Chondrocyte (in vitro differentiated cells): ENCODE results near the gene POLN. TPM values are rescaled to one million over a fixed set of nuclear protein-coding genes. Genes with fewer than 3 reads are reported as not detected.

Experiments
- DNase-seq: peaks from one replicate; pipeline ENCODE4 v3.0.0; 2021; ENCODE audit warnings: mixed read lengths, low spot score
- H3K27ac Mint-ChIP-seq: one replicate; pipeline ENCODE4 v1.8.0; 2021; ENCODE audit warnings: mild to moderate bottlenecking, moderate library complexity, mixed read lengths; ENCODE audit not compliant: unreplicated experiment
- H3K27me3 Mint-ChIP-seq: 2 replicates; pipeline ENCODE4 v1.8.0; 2021; ENCODE audit warnings: low read depth, mixed read lengths
- H3K36me3 Mint-ChIP-seq: 2 replicates; pipeline ENCODE4 v1.8.0; 2021; ENCODE audit warnings: low read depth, mixed read lengths
- H3K4me1 Mint-ChIP-seq: 2 replicates; pipeline ENCODE4 v1.8.0; 2021; ENCODE audit warnings: low read depth, mild to moderate bottlenecking, mixed read lengths
- H3K4me3 Mint-ChIP-seq: one replicate; pipeline ENCODE4 v1.8.0; 2021; ENCODE audit warnings: mild to moderate bottlenecking, moderate library complexity, mixed read lengths; ENCODE audit not compliant: unreplicated experiment
- H3K9me3 Mint-ChIP-seq: 2 replicates; pipeline ENCODE4 v1.8.0; 2021; ENCODE audit warnings: low read depth, mixed read lengths
- CTCF ChIP-seq: fragments of 200-600 bp; sonication (generic); IDR thresholded peaks from 2 replicates; pipeline ENCODE4 v1.5.0; 2021; ENCODE audit warnings: antibody characterized with exemption, mild to moderate bottlenecking, moderate library complexity
- total RNA-seq: library from RNA; stranded (reverse); gene quantifications from 3 replicates; pipeline ENCODE4 v1.2.1, GENCODE V29; 2021

POLN gene
- total RNA-seq, 1 donor from 2014 or later: 5.5 TPM

GRCh38 chr4:2268357-2269205 is 26.7 kb upstream of the POLN start:
- Mint-ChIP-seq H3K27ac (no peak overlapping the region), H3K4me1 (peaks cover 3% of the 10 kb centered on the region), H3K4me3 (no peak overlapping the region), H3K36me3 (no peaks in the 10 kb centered on the region), H3K9me3 (no peaks in the 10 kb centered on the region), H3K27me3 (peaks cover 3% of the 10 kb centered on the region)
- no peak for DNase-seq
- TF ChIP-seq CTCF: no peak

GRCh38 chr4:2267841-2268240 is 25.9 kb upstream of the POLN start:
- Mint-ChIP-seq H3K4me3 (no peak overlapping the region), H3K4me1 (peaks cover 3% of the 10 kb centered on the region)
- TF ChIP-seq CTCF: no peak

GRCh38 chr4:2267320-2267811 is 25.4 kb upstream of the POLN start:
- Mint-ChIP-seq H3K27me3 (peaks cover under 1% of the 10 kb centered on the region), H3K4me1 (peaks cover 3% of the 10 kb centered on the region), H3K9me3 (no peaks in the 10 kb centered on the region), H3K27ac (no peak overlapping the region), H3K4me3 (no peak overlapping the region), H3K36me3 (no peaks in the 10 kb centered on the region)
- DNase-seq: no peak
- TF ChIP-seq CTCF: no peak

More at GRCh38 chr4:2267841-2268240, 25.9 kb upstream of the POLN start:
- no peaks in the 10 kb centered on the region for H3K9me3 Mint-ChIP-seq
- no peaks in the 10 kb centered on the region for H3K36me3 Mint-ChIP-seq
- H3K27ac Mint-ChIP-seq: no peak overlapping the region
- DNase-seq: no peak
- peaks cover 1% of the 10 kb centered on the region for H3K27me3 Mint-ChIP-seq

GRCh38 chr4:2266821-2267220 is 24.9 kb upstream of the POLN start:
- H3K36me3 Mint-ChIP-seq: no peaks in the 10 kb centered on the region
- no peaks in the 10 kb centered on the region for H3K9me3 Mint-ChIP-seq
- H3K4me3 Mint-ChIP-seq: no peak overlapping the region
- no peaks in the 10 kb centered on the region for H3K27me3 Mint-ChIP-seq
- no peak for DNase-seq
- H3K4me1 Mint-ChIP-seq: peaks cover 3% of the 10 kb centered on the region
- no peak overlapping the region for H3K27ac Mint-ChIP-seq
- TF ChIP-seq CTCF: no peak

- DNase-seq: no peak
- Mint-ChIP-seq H3K9me3 (no peaks in the 10 kb centered on the region), H3K4me1 (peaks cover 3% of the 10 kb centered on the region), H3K36me3 (no peaks in the 10 kb centered on the region), H3K27me3 (no peaks in the 10 kb centered on the region), H3K4me3 (no peak overlapping the region), H3K27ac (peak overlapping the region; percentile 69)
- no peak for TF ChIP-seq CTCF
These were observed 24.3 kb upstream of the POLN start for GRCh38 chr4:2266181-2266580.
